GM12878 (cell line): Measurements from ENCODE around the gene MYOCD. TPM values are rescaled to one million over a fixed set of nuclear protein-coding genes. Genes with fewer than 3 reads are reported as not detected.

Experiments
- ATAC-seq: fragments of 200-7000 bp; cut with Tn5 transposase; 3 replicates; pipeline ENCODE4 v1.9.1; 2020; ENCODE audit warnings: mild to moderate bottlenecking, moderate library complexity
- BruUV-seq: library from RNA; stranded (reverse); fragments of 400-500 nt; replicated peaks from 2 replicates; lab custom pipeline; 2021; lab: Mats Ljungman, UMichigan
- CTCF ChIA-PET: fragments of 300-600 bp; sonication (Branson Sonifier 250); formaldehyde crosslinking; extraction: SDS; loops from one replicate; lab custom pipeline; 2021; ENCODE audit warnings: inconsistent platforms; lab: Yijun Ruan, JAX
- POLR2A ChIA-PET: fragments of 350-600 bp; formaldehyde crosslinking; extraction: SDS; loops from one replicate; lab custom pipeline; 2021; ENCODE audit warnings: inconsistent platforms; lab: Charles Lee
- RAD21 ChIA-PET: fragments of 300-600 bp; sonication (Branson Sonifier 250); formaldehyde crosslinking; loops from one replicate; lab custom pipeline; 2023; ENCODE audit warnings: antibody characterized with exemption; ENCODE audit not compliant: unreplicated experiment; lab: Charles Lee
- SMC1A ChIA-PET: fragments of 300-600 bp; sonication (Branson Sonifier 250); formaldehyde crosslinking; loops from one replicate; lab custom pipeline; 2023; ENCODE audit not compliant: unreplicated experiment, uncharacterized antibody; lab: Charles Lee
- DNase-seq: peaks from one replicate; pipeline ENCODE4 v3.0.0-alpha.2; 2011; ENCODE audit warnings: low read depth, low spot score
- FAIRE-seq: peaks from 3 replicates; lab custom pipeline; 2011; peaks lifted over from hg19 to GRCh38; lab: Jason Lieb, UNC
- H2AFZ ChIP-seq: 2 replicates; pipeline ENCODE4 v1.6.0; 2011; ENCODE audit warnings: low read depth, low read length, control low read depth; ENCODE audit not compliant: control insufficient read depth
- H3K27ac ChIP-seq: 2 replicates; pipeline ENCODE4 v1.5.1; 2011; ENCODE audit warnings: control low read depth; ENCODE audit not compliant: control insufficient read depth, insufficient read depth
- H3K27me3 ChIP-seq, 2 experiments: replicated peaks in 1 of 2; 2 replicates each; pipeline versions ENCODE4 v1.6.0 to v1.6.1; 2011; ENCODE audit warnings: low read length in 1 of 2; ENCODE audit not compliant: control insufficient read depth in 2 of 2, insufficient read depth in 2 of 2
- H3K36me3 ChIP-seq, 2 experiments: 2 replicates each; pipeline ENCODE4 v1.5.1; 2011; ENCODE audit warnings: low read length in 1 of 2; ENCODE audit not compliant: control insufficient read depth in 2 of 2, insufficient read depth in 2 of 2
- H3K4me1 ChIP-seq: 2 replicates; pipeline ENCODE4 v1.6.1; 2011; ENCODE audit warnings: mild to moderate bottlenecking, low read length, moderate library complexity, mixed read lengths; ENCODE audit not compliant: control insufficient read depth, insufficient read depth
- H3K4me2 ChIP-seq: 2 replicates; pipeline ENCODE4 v1.6.0; 2011; ENCODE audit warnings: control low read depth; ENCODE audit not compliant: control insufficient read depth, insufficient read depth
- H3K4me3 ChIP-seq: fragments of 200-600 bp; sonication (generic); 2 replicates; pipeline ENCODE4 v1.5.1; 2016
- H3K79me2 ChIP-seq: 2 replicates; pipeline ENCODE4 v1.6.0; 2011; ENCODE audit warnings: low read length; ENCODE audit not compliant: control insufficient read depth, insufficient read depth
- H3K9ac ChIP-seq: 2 replicates; pipeline ENCODE4 v1.8.0; 2011; ENCODE audit warnings: low read length, control low read depth, mixed read lengths; ENCODE audit not compliant: control insufficient read depth, insufficient read depth
- H3K9me3 ChIP-seq: replicated peaks from 3 replicates; pipeline ENCODE4 v1.5.1; 2011; ENCODE audit warnings: mild to moderate bottlenecking, low read length; ENCODE audit not compliant: control insufficient read depth, insufficient read depth
- H4K20me1 ChIP-seq: 2 replicates; pipeline ENCODE4 v1.6.0; 2011; ENCODE audit not compliant: control insufficient read depth, insufficient read depth
- KLF5 ChIP-seq: fragments of 450-650 bp; IDR thresholded peaks from 2 replicates; pipeline ENCODE4 v1.6.1; 2014; ENCODE audit warnings: mild to moderate bottlenecking; ENCODE audit not compliant: partially characterized antibody
- NBN ChIP-seq: fragments of 450-650 bp; IDR thresholded peaks from 2 replicates; pipeline ENCODE4 v1.6.1; 2016
- PAX5 ChIP-seq: IDR thresholded peaks from 2 replicates; pipeline ENCODE4 v1.6.1; 2011; ENCODE audit warnings: low read depth, low read length, borderline replicate concordance
- RAD51 ChIP-seq: fragments of 450-650 bp; IDR thresholded peaks from 2 replicates; pipeline ENCODE4 v1.6.1; 2016; ENCODE audit warnings: moderate library complexity, mild to moderate bottlenecking, inconsistent platforms
- SRF ChIP-seq, 2 experiments: IDR thresholded peaks; 2 replicates each; pipeline ENCODE4 v1.6.1; 2011; ENCODE audit warnings: low read depth in 2 of 2, low read length in 2 of 2, mild to moderate bottlenecking in 1 of 2, moderate library complexity in 1 of 2
- SUZ12 ChIP-seq: fragments of 200-600 bp; sonication (generic); IDR thresholded peaks from one replicate; pipeline ENCODE4 v1.6.1; 2018; ENCODE audit warnings: antibody characterized with exemption, mild to moderate bottlenecking; ENCODE audit not compliant: unreplicated experiment
- YBX1 ChIP-seq: fragments of 450-650 bp; IDR thresholded peaks from 2 replicates; pipeline ENCODE4 v1.6.1; 2016; ENCODE audit warnings: antibody characterized with exemption
- ZNF207 ChIP-seq: fragments of 450-650 bp; IDR thresholded peaks from 2 replicates; pipeline ENCODE4 v1.6.1; 2014; ENCODE audit warnings: antibody characterized with exemption, mild to moderate bottlenecking, borderline replicate concordance
- ZSCAN29 ChIP-seq: fragments of 450-650 bp; IDR thresholded peaks from 2 replicates; pipeline ENCODE4 v1.6.1; 2017; ENCODE audit warnings: mild to moderate bottlenecking, moderate library complexity
- WGBS: methylation state at CpG from one replicate; pipeline ENCODE4 v1.1.6; 2016; ENCODE audit warnings: low lambda C conversion rate; ENCODE audit not compliant: insufficient replicate concordance, insufficient coverage; ENCODE audit errors: missing lambda C conversion rate; 5-methylcytosine and 5-hydroxymethylcytosine counted together
- in situ Hi-C: fragments of 300-500 bp; cut with MboI; formaldehyde crosslinking; loops from 9 replicates; pipeline ENCODE4 v1.14.3; 2018; ENCODE audit warnings: mixed read lengths
- intact Hi-C: fragments of 100-400 bp; cut with micrococcal nuclease; formaldehyde crosslinking; loops from one replicate; pipeline ENCODE4 v1.14.2; 2022; ENCODE audit not compliant: unreplicated experiment
- polyA plus RNA-seq, 11 experiments: library from polyadenylated mRNA; depleted of rRNA in 4 of 11; unstranded in 6 of 11; stranded (reverse) in 5 of 11; fragments of >200 nt; fragmentation: Nextera tagmentation in 4 of 11; fragmentation: Illumina TruSeq in 1 of 11; extraction: Ambion mirVana in 4 of 11; extraction: Trizol in 1 of 11; gene quantifications; 1 replicate in 1 of 11; 2 replicates in 10 of 11; pipeline versions ENCODE4 v1.2.1 to v1.2.3, GENCODE V29; 2011 to 2016; ENCODE audit warnings: inconsistent platforms in 2 of 11, missing spikeins in 2 of 11, low read depth in 1 of 11
- total RNA-seq, 4 experiments: library from RNA; depleted of rRNA in 3 of 4; stranded (reverse); fragments of >200 nt in 3 of 4; fragmentation: Illumina TruSeq in 1 of 4; extraction: Trizol in 1 of 4; gene quantifications; 2 replicates each; pipeline versions ENCODE4 v1.2.1 to v1.2.3, GENCODE V29; 2013 to 2021
- TF ChIP-seq, protein P1 (sequence below): IDR thresholded peaks from 2 replicates; pipeline ENCODE4 v1.6.1; 2012; ENCODE audit warnings: mild to moderate bottlenecking, low read depth, low read length
- TF ChIP-seq, protein P2 (sequence below): IDR thresholded peaks from 2 replicates; pipeline ENCODE4 v1.6.1; 2012; ENCODE audit warnings: low read length, inconsistent platforms
- TF ChIP-seq, protein P3 (sequence below): fragments of 450-650 bp; IDR thresholded peaks from 2 replicates; pipeline ENCODE4 v1.6.1; 2017; ENCODE audit warnings: mild to moderate bottlenecking

The MYOCD gene
- total and polyA plus RNA-seq, 10 of the 15 experiments (the other 5 are each of a cell fraction or from before 2014, with no cell fraction given) = not detected

DNA sequence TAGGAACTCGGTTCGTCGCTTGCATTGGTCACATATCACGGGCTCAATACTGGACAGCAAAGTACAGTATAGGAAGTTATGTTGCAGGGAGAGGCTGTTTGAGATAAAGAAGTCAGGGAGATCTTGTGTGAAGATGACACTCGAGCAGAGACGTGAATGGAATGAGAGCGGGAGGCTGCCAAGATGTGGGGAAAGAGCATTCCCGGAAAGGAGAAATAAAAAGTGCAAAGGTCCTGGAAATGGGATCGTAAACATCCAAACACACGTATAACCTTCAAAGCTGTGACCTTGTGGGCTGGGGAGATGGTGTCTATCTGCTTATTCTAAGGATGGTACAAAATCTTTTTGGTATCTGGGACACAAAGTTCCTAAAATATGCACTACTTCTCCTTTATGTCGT is 43.0 kb upstream of the MYOCD start:
- ChIA-PET RAD21 (no interaction called here), POLR2A (no interaction called here), CTCF (no interaction called here), SMC1A (no interaction called here)
- no peak for ATAC-seq
- no peak overlapping the region for H3K4me3 ChIP-seq
- no peaks in the 10 kb centered on the region for H4K20me1 ChIP-seq
- TF ChIP-seq, protein P1, sequence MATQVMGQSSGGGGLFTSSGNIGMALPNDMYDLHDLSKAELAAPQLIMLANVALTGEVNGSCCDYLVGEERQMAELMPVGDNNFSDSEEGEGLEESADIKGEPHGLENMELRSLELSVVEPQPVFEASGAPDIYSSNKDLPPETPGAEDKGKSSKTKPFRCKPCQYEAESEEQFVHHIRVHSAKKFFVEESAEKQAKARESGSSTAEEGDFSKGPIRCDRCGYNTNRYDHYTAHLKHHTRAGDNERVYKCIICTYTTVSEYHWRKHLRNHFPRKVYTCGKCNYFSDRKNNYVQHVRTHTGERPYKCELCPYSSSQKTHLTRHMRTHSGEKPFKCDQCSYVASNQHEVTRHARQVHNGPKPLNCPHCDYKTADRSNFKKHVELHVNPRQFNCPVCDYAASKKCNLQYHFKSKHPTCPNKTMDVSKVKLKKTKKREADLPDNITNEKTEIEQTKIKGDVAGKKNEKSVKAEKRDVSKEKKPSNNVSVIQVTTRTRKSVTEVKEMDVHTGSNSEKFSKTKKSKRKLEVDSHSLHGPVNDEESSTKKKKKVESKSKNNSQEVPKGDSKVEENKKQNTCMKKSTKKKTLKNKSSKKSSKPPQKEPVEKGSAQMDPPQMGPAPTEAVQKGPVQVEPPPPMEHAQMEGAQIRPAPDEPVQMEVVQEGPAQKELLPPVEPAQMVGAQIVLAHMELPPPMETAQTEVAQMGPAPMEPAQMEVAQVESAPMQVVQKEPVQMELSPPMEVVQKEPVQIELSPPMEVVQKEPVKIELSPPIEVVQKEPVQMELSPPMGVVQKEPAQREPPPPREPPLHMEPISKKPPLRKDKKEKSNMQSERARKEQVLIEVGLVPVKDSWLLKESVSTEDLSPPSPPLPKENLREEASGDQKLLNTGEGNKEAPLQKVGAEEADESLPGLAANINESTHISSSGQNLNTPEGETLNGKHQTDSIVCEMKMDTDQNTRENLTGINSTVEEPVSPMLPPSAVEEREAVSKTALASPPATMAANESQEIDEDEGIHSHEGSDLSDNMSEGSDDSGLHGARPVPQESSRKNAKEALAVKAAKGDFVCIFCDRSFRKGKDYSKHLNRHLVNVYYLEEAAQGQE = no peak
- TF ChIP-seq YBX1 (no peak), ZSCAN29 (no peak), PAX5 (no peak), NBN (no peak), SUZ12 (no peak), ZNF207 (no peak), RAD51 (no peak), KLF5 (no peak), SRF (IDR thresholded peaks at IDR 0.05; ENCODE audit: low read depth in 2 of 2, low read length in 2 of 2) (no peak)
- TF ChIP-seq, protein P2, sequence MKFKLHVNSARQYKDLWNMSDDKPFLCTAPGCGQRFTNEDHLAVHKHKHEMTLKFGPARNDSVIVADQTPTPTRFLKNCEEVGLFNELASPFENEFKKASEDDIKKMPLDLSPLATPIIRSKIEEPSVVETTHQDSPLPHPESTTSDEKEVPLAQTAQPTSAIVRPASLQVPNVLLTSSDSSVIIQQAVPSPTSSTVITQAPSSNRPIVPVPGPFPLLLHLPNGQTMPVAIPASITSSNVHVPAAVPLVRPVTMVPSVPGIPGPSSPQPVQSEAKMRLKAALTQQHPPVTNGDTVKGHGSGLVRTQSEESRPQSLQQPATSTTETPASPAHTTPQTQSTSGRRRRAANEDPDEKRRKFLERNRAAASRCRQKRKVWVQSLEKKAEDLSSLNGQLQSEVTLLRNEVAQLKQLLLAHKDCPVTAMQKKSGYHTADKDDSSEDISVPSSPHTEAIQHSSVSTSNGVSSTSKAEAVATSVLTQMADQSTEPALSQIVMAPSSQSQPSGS = no peak
- TF ChIP-seq, protein P3, sequence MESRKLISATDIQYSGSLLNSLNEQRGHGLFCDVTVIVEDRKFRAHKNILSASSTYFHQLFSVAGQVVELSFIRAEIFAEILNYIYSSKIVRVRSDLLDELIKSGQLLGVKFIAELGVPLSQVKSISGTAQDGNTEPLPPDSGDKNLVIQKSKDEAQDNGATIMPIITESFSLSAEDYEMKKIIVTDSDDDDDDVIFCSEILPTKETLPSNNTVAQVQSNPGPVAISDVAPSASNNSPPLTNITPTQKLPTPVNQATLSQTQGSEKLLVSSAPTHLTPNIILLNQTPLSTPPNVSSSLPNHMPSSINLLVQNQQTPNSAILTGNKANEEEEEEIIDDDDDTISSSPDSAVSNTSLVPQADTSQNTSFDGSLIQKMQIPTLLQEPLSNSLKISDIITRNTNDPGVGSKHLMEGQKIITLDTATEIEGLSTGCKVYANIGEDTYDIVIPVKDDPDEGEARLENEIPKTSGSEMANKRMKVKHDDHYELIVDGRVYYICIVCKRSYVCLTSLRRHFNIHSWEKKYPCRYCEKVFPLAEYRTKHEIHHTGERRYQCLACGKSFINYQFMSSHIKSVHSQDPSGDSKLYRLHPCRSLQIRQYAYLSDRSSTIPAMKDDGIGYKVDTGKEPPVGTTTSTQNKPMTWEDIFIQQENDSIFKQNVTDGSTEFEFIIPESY = no peak
- no peaks in the 10 kb centered on the region for H3K4me1 ChIP-seq
- FAIRE-seq = no peak
- intact Hi-C loops (no loop called here), in situ Hi-C loops (no loop called here)
- no peaks in the 10 kb centered on the region for H3K36me3 ChIP-seq
- no peaks in the 10 kb centered on the region for H3K27me3 ChIP-seq
- no peak overlapping the region for H3K27ac ChIP-seq
- no peak overlapping the region for H3K4me2 ChIP-seq
- no peak overlapping the region for H3K9ac ChIP-seq
- H2AFZ ChIP-seq = no peak overlapping the region
- no TSS peak for BruUV-seq
- 43% methylated on average over 11 of the region's 11 CpGs for WGBS
- H3K79me2 ChIP-seq = no peaks in the 10 kb centered on the region
- no peak for DNase-seq
- H3K9me3 ChIP-seq = no peaks in the 10 kb centered on the region
